ENCODE results near the gene COL9A3.

COL9A3 gene

GRCh38 chr20:62860391-62860923 is 43.6 kb downstream of the COL9A3 start:
- TF ChIP-seq GABPA (IDR thresholded peaks at IDR 0.05; ENCODE audit: low read depth) (no peak), POLR2AphosphoS5 (IDR thresholded peaks at IDR 0.05; ENCODE audit: low read depth) (no peak), SPI1 (IDR thresholded peaks at IDR 0.05; ENCODE audit: borderline replicate concordance, low read depth) (no peak), REST (IDR thresholded peaks at IDR 0.05; ENCODE audit: insufficient replicate concordance, low read depth) (no peak), CTCF (IDR thresholded peaks at IDR 0.05; ENCODE audit: insufficient read depth, low read length) (no peak)
- DNase-seq (ENCODE audit: low read depth in 1 of 2, low spot score in 1 of 2): no peak
- Histone ChIP-seq H3K4me3 (replicated peaks; ENCODE audit: insufficient read depth, low read length) (peak overlapping the region; percentile 50), H3K27ac (replicated peaks) (no peak overlapping the region), H3K27me3 (ENCODE audit: insufficient read depth, poor library complexity, severe bottlenecking) (no peaks in the 10 kb centered on the region)

GRCh38 chr20:62860924-62861691 is 44.3 kb downstream of the COL9A3 start:
- H3K27me3 ChIP-seq (ENCODE audit: insufficient read depth, poor library complexity, severe bottlenecking): no peaks in the 10 kb centered on the region
- peak overlapping the region; percentile 50 for H3K4me3 ChIP-seq (replicated peaks; ENCODE audit: insufficient read depth, low read length)
- DNase-seq (ENCODE audit: low read depth in 1 of 2, low spot score in 1 of 2): no peak
- TF ChIP-seq POLR2AphosphoS5 (IDR thresholded peaks at IDR 0.05; ENCODE audit: low read depth) (0 out of 2 replicates have a peak, but pooled peaks have one; percentile 11), CTCF (IDR thresholded peaks at IDR 0.05; ENCODE audit: insufficient read depth, low read length) (no peak)
- H3K27ac ChIP-seq (replicated peaks): no peak overlapping the region

- DNase-seq (ENCODE audit: low read depth in 1 of 2, low spot score in 1 of 2): peak; percentile 80 to 87
- no peak for TF ChIP-seq SPI1 (IDR thresholded peaks at IDR 0.05; ENCODE audit: borderline replicate concordance, low read depth)
- no peak for TF ChIP-seq GABPA (IDR thresholded peaks at IDR 0.05; ENCODE audit: low read depth)
- no peak for TF ChIP-seq CTCF (IDR thresholded peaks at IDR 0.05; ENCODE audit: insufficient read depth, low read length)
- TF ChIP-seq POLR2AphosphoS5 (IDR thresholded peaks at IDR 0.05; ENCODE audit: low read depth): no peak
- TF ChIP-seq REST (IDR thresholded peaks at IDR 0.05; ENCODE audit: insufficient replicate concordance, low read depth): no peak
- no peak within 1 kb of the TSS for H3K27ac ChIP-seq (replicated peaks)
Observed at GRCh38 chr20:62861726-62862336, 45.0 kb downstream of the COL9A3 start, which contains the start of gene TCFL5. TSS of gene TCFL5 (minus strand) at chr20:62861822. CDS start at chr20:62861670, 152 bp downstream.

More at GRCh38 chr20:62861726-62862336, 45.0 kb downstream of the COL9A3 start, which contains the start of gene TCFL5:
- Histone ChIP-seq H3K4me3 (replicated peaks; ENCODE audit: insufficient read depth, low read length) (peak within 1 kb of the TSS; percentile 50), H3K27me3 (ENCODE audit: insufficient read depth, poor library complexity, severe bottlenecking) (no peaks in the 10 kb centered on the region)

All from HL-60 (cell line).